Panc1 (cell line): Measurements from ENCODE around the gene TIMM13. TPM values are rescaled to one million over a fixed set of nuclear protein-coding genes. Genes with fewer than 3 reads are reported as not detected.

Source experiments
- ATAC-seq: fragments of 200-7000 bp; cut with Tn5 transposase; 2 replicates; pipeline ENCODE4 v1.9.1; 2020; ENCODE audit warnings: mild to moderate bottlenecking, moderate library complexity
- BruUV-seq: library from RNA; stranded (reverse); fragments of 400-500 nt; replicated peaks from 2 replicates; lab custom pipeline; 2021; lab: Mats Ljungman, UMichigan
- CTCF ChIA-PET: fragments of 300-600 bp; sonication (Branson Sonifier 250); formaldehyde crosslinking; loops from one replicate; lab custom pipeline; 2022; ENCODE audit warnings: antibody characterized with exemption; lab: Charles Lee
- POLR2A ChIA-PET: fragments of 300-600 bp; sonication (Branson Sonifier 250); formaldehyde crosslinking; loops from one replicate; lab custom pipeline; 2022; ENCODE audit warnings: antibody characterized with exemption; lab: Charles Lee
- DNase-seq: peaks from one replicate; pipeline ENCODE4 v3.0.0-alpha.2; 2010; ENCODE audit warnings: low read depth, low spot score
- H3K27ac ChIP-seq: 2 replicates; pipeline ENCODE4 v1.5.1; 2011; ENCODE audit warnings: mild to moderate bottlenecking, low read length, inconsistent platforms
- H3K27me3 ChIP-seq: fragments of 200-500 bp; sonication (Bioruptor generic); 2 replicates; pipeline ENCODE4 v1.6.0; 2014; ENCODE audit warnings: low read length, inconsistent platforms; ENCODE audit not compliant: control insufficient read depth, insufficient read depth
- H3K36me3 ChIP-seq: fragments of 200-500 bp; sonication (Bioruptor generic); 2 replicates; pipeline ENCODE4 v1.5.1; 2014; ENCODE audit warnings: inconsistent platforms, mild to moderate bottlenecking, low read length, moderate library complexity; ENCODE audit not compliant: control insufficient read depth, insufficient read depth
- H3K4me1 ChIP-seq: 2 replicates; pipeline ENCODE4 v1.5.1; 2011; ENCODE audit warnings: inconsistent platforms, mild to moderate bottlenecking, low read length, moderate library complexity; ENCODE audit not compliant: control insufficient read depth, insufficient read depth
- H3K4me3 ChIP-seq, 2 experiments: 2 replicates each; pipeline ENCODE4 v1.5.1; 2011 to 2012; ENCODE audit warnings: low read depth in 2 of 2, low read length in 2 of 2, mild to moderate bottlenecking in 2 of 2, inconsistent platforms in 1 of 2, moderate library complexity in 1 of 2
- H3K9me3 ChIP-seq: fragments of 200-500 bp; sonication (Bioruptor generic); 2 replicates; pipeline ENCODE4 v1.5.1; 2014; ENCODE audit warnings: low read depth, mild to moderate bottlenecking, inconsistent platforms, low read length, moderate library complexity; ENCODE audit not compliant: control insufficient read depth, insufficient read depth
- POLR2AphosphoS5 ChIP-seq: IDR thresholded peaks from 2 replicates; pipeline ENCODE4 v1.6.1; 2012; ENCODE audit warnings: mild to moderate bottlenecking, low read depth, low read length, moderate library complexity
- REST ChIP-seq, 2 experiments: IDR thresholded peaks; 2 replicates each; pipeline ENCODE4 v1.6.1; 2011 to 2012; ENCODE audit warnings: low read depth in 2 of 2, control low read depth in 1 of 2, low read length in 1 of 2, mild to moderate bottlenecking in 1 of 2, moderate library complexity in 1 of 2; ENCODE audit not compliant: insufficient read depth in 1 of 2
- SIN3A ChIP-seq: IDR thresholded peaks from 2 replicates; pipeline ENCODE4 v1.6.1; 2012; ENCODE audit warnings: low read depth, mild to moderate bottlenecking, low read length, moderate library complexity, borderline replicate concordance; ENCODE audit not compliant: insufficient read depth
- in situ Hi-C: cut with HindIII; loops from 2 replicates; pipeline ENCODE4 v1.10.0; 2016; ENCODE audit warnings: low sequenced_read_pairs, low pct_unique_long_range_greater_than_20kb
- intact Hi-C: fragments of 100-400 bp; cut with micrococcal nuclease; formaldehyde crosslinking; loops from one replicate; pipeline ENCODE4 v1.10.0; 2022; ENCODE audit not compliant: unreplicated experiment
- total RNA-seq: library from RNA; stranded (reverse); gene quantifications from one replicate; pipeline ENCODE4 v1.2.1, GENCODE V29; 2021; ENCODE audit not compliant: unreplicated experiment

Gene TIMM13
- total RNA-seq, 1 experiment from 2014 or later, result 128 TPM

- CTCF ChIA-PET, result interaction anchor here (0.5 kb wide), 1 partner anchor 49 kb away, joined by 7 read pairs; no protein-coding TSS in a partner anchor
- BruUV-seq, result no TSS peak
- Histone ChIP-seq H3K4me3 (no peak overlapping the region), H3K27ac (peak overlapping the region; percentile 85; the same call in 1 of the 2 replicates), H3K27me3 (no peaks in the 10 kb centered on the region), H3K36me3 (peaks cover 2% of the 10 kb centered on the region; the same call in 1 of the 2 replicates), H3K4me1 (peaks cover 10% of the 10 kb centered on the region; the same call in 1 of the 2 replicates), H3K9me3 (no peaks in the 10 kb centered on the region)
- in situ Hi-C loops (no loop called here), intact Hi-C loops (no loop called here)
- TF ChIP-seq POLR2AphosphoS5 (0 out of 2 replicates have a peak, but pooled peaks have one; percentile 0), SIN3A (no peak)
- ATAC-seq (no peak), DNase-seq (no peak)
- POLR2A ChIA-PET, result interaction anchor here (0.7 kb wide), 1 partner anchor 286 kb away, joined by 3 read pairs; no protein-coding TSS in a partner anchor
Measured at GRCh38 chr19:2428756-2429711, 1.6 kb upstream of the TIMM13 start.

DNA sequence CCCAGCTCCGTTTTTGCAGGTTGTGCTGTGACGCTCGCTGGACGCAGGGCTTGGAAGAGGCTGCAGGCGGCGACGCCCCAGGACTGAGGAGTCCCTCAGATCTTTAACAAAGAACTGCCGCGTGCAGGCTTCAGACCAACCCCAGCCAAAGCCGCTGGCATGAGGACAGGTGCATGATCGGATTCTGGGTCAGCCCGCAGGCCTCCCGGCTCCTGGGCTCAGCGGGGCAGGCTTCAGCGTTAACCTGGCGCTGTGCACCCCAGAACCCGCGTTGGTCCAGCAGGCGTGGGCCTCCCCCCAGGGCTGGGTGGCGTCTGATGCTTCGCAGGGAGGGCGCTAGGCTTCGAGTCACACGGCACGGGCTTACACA is 920 bp upstream of the TIMM13 start:
- TSS peak; percentile 72 for BruUV-seq
- peak; percentile 23; the same call in 1 of the 2 replicates for ATAC-seq

More for the DNA sequence above, 920 bp upstream of the TIMM13 start:
- no peak for DNase-seq
- ChIA-PET POLR2A (interaction anchor here (0.7 kb wide), 1 partner anchor 285 kb away, joined by 3 read pairs; no protein-coding TSS in a partner anchor), CTCF (no interaction called here)
- peak overlapping the region; percentile 85 for H3K27ac ChIP-seq
- in situ Hi-C loops, result no loop called here
- intact Hi-C loops, result no loop called here
- peaks cover 2% of the 10 kb centered on the region; the same call in 1 of the 2 replicates for H3K36me3 ChIP-seq
- H3K27me3 ChIP-seq, result no peaks in the 10 kb centered on the region
- TF ChIP-seq REST (IDR thresholded peaks at IDR 0.05; ENCODE audit: insufficient read depth in 1 of 2, low read depth in 2 of 2, low read length in 1 of 2) (no peak), POLR2AphosphoS5 (0 out of 2 replicates have a peak, but pooled peaks have one; percentile 23)
- H3K9me3 ChIP-seq, result no peaks in the 10 kb centered on the region
- H3K4me3 ChIP-seq, result peak overlapping the region in 1 of 2 experiments; percentile 80; a peak in 2 of 4 replicates
- H3K4me1 ChIP-seq, result peaks cover 10% of the 10 kb centered on the region; the same call in 1 of the 2 replicates
